VCaP (cell line): ENCODE results near the gene XCL2.

ENCODE experiments used
- H3K27ac ChIP-seq: fragments of 450-650 bp; 2 replicates; pipeline ENCODE4 v1.5.1; 2017
- CTCF ChIP-seq: fragments of 450-650 bp; conservative IDR thresholded peaks from 2 replicates; pipeline ENCODE4 v1.5.1; 2017; ENCODE audit warnings: mild to moderate bottlenecking, moderate library complexity

The XCL2 gene

GRCh38 chr1:168491527-168492164 lies 52.2 kb downstream of the XCL2 start:
- TF ChIP-seq CTCF = no peak

More at GRCh38 chr1:168491527-168492164, 52.2 kb downstream of the XCL2 start:
- H3K27ac ChIP-seq = peak overlapping the region; percentile 36
